ENCODE measurements around the gene BCAT1. TPM values are rescaled to one million over a fixed set of nuclear protein-coding genes. Genes with fewer than 3 reads are reported as not detected.

The BCAT1 gene
- 91.0 and 169 TPM in 2 replicates for total RNA-seq

DNA sequence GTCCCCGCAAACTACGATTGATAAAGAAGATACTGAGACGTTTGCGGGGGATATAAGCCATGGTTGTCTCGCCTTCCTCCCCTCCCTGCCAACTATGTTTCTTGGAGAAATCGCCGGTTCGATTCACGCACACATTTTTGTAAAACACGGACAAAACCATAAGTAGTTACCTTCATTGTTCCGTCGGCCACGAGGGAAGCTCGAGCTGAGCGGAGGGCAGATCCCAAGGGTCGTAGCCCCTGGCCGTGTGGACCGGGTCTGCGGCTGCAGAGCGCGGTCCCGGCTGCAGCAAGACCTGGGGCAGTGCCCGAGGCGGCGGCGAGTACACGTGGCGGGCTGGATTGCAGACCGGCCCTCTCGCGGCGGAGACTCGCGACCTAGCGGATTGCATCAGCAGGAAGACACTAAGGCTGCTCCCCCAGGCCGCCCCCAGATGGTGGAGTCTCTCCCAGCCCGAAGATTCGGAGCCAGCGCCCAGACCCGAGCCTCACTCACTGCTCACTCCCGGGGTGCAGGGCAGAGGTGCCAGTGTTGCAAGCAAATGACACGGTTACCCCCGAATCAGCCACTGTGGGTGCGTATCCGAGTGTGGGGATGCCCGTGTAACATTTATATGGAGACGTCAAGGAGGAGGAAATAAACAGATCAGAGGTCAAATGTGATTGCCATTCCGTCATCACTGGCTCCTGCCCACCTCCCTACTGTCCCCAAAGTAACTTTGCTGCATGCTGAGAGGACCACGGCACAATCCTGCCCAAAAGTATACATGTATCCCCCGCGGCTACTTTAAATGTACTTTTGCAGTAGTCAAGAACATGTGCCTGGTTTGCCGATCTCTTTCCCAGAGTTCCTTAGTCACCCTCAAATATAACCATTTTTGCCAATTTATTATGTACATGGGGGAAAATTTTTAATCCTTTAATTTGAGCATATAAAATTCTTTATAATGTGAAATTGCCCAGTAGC lies at the start of gene BCAT1:
Gene BCAT1, minus strand, starts transcription at position 345 of the 966 bp plus-strand sequence. Its CDS starts 169 bp downstream, at position 176.

Other genes with a start within 250 kb of the BCAT1 start
- gene DNAI7, start 246.1 kb upstream of the BCAT1 start, total RNA-seq: under 0.01 and 0.11 TPM in 2 replicates
- gene ETFRF1, start 246.1 kb upstream of the BCAT1 start, total RNA-seq: 18.4 and 21.1 TPM in 2 replicates

All from dermis lymphatic vessel endothelial cell (primary cell).